Mesenchymal stem cell (in vitro differentiated cells and primary cell): ENCODE data around the gene SMIM22.

ENCODE experiments used
- DNase-seq: peaks from one replicate; pipeline ENCODE4 v3.0.0-alpha.2; 2013
- H2AFZ ChIP-seq: one replicate; pipeline ENCODE4 v1.6.1; 2013; ENCODE audit warnings: low read depth, mild to moderate bottlenecking, control low read depth, inconsistent platforms, low read length, moderate library complexity
- H2AK5ac ChIP-seq: 2 replicates; pipeline ENCODE4 v1.6.1; 2013; ENCODE audit warnings: low read length, moderate library complexity, mild to moderate bottlenecking, inconsistent platforms; ENCODE audit not compliant: severe bottlenecking
- H2BK120ac ChIP-seq: one replicate; pipeline ENCODE4 v1.6.1; 2013; ENCODE audit warnings: low read depth, mild to moderate bottlenecking, inconsistent platforms, low read length, moderate library complexity
- H2BK12ac ChIP-seq, 2 experiments: one replicate each; pipeline ENCODE4 v1.6.1; 2013; ENCODE audit warnings: inconsistent platforms in 2 of 2, low read length in 2 of 2, mild to moderate bottlenecking in 2 of 2, moderate library complexity in 2 of 2, control low read depth in 1 of 2
- H2BK15ac ChIP-seq: one replicate; pipeline ENCODE4 v1.6.1; 2013; ENCODE audit warnings: mild to moderate bottlenecking, low read depth, inconsistent platforms; ENCODE audit not compliant: poor library complexity, severe bottlenecking
- H2BK5ac ChIP-seq: 2 replicates; pipeline ENCODE4 v1.6.1; 2013; ENCODE audit warnings: low read depth, mild to moderate bottlenecking, low read length, control low read depth, inconsistent platforms; ENCODE audit not compliant: poor library complexity, severe bottlenecking
- H3K14ac ChIP-seq, 2 experiments: one replicate each; pipeline ENCODE4 v1.6.1; 2013; ENCODE audit warnings: inconsistent platforms in 2 of 2, low read length in 2 of 2, control low read depth in 1 of 2, mild to moderate bottlenecking in 1 of 2, moderate library complexity in 1 of 2
- H3K18ac ChIP-seq, 2 experiments: one replicate each; pipeline ENCODE4 v1.6.1; 2013; ENCODE audit warnings: inconsistent platforms in 2 of 2, low read length in 2 of 2, control low read depth in 1 of 2, low read depth in 1 of 2, mild to moderate bottlenecking in 1 of 2
- H3K23ac ChIP-seq, 2 experiments: one replicate each; pipeline ENCODE4 v1.6.1; 2013; ENCODE audit warnings: inconsistent platforms in 2 of 2, low read length in 2 of 2, mild to moderate bottlenecking in 2 of 2, moderate library complexity in 2 of 2, control low read depth in 1 of 2
- H3K27ac ChIP-seq: 2 replicates; pipeline ENCODE4 v1.5.1; 2013; ENCODE audit warnings: mild to moderate bottlenecking, moderate library complexity, low read length, control low read depth, inconsistent platforms; ENCODE audit not compliant: poor library complexity, severe bottlenecking
- H3K27me3 ChIP-seq, 2 experiments: 2 replicates each; pipeline versions ENCODE4 v1.6.1 to v1.7.0; 2013; ENCODE audit warnings: low read length in 2 of 2, mild to moderate bottlenecking in 2 of 2, moderate library complexity in 2 of 2, control low read depth in 1 of 2, inconsistent platforms in 1 of 2; ENCODE audit not compliant: control insufficient read depth in 1 of 2, insufficient read depth in 1 of 2
- H3K36me3 ChIP-seq, 2 experiments: 2 replicates each; pipeline versions ENCODE4 v1.6.1 to v1.7.0; 2013; ENCODE audit warnings: low read length in 2 of 2, control low read depth in 1 of 2, inconsistent platforms in 1 of 2, low read depth in 1 of 2, mild to moderate bottlenecking in 1 of 2; ENCODE audit not compliant: insufficient read depth in 2 of 2, control insufficient read depth in 1 of 2
- H3K4ac ChIP-seq, 2 experiments: one replicate each; pipeline ENCODE4 v1.6.1; 2013; ENCODE audit warnings: inconsistent platforms in 2 of 2, low read length in 2 of 2, mild to moderate bottlenecking in 2 of 2, moderate library complexity in 2 of 2, control low read depth in 1 of 2, low read depth in 1 of 2
- H3K4me1 ChIP-seq: 2 replicates; pipeline ENCODE4 v1.6.1; 2013; ENCODE audit warnings: low read depth, low read length, control low read depth; ENCODE audit not compliant: control insufficient read depth, insufficient read depth
- H3K4me2 ChIP-seq: 2 replicates; pipeline ENCODE4 v1.6.1; 2013; ENCODE audit warnings: low read length, mild to moderate bottlenecking, inconsistent platforms; ENCODE audit not compliant: poor library complexity, severe bottlenecking
- H3K4me3 ChIP-seq, 2 experiments: 2 replicates each; pipeline versions ENCODE4 v1.5.1 to v1.7.0; 2013; ENCODE audit warnings: low read length in 2 of 2, mild to moderate bottlenecking in 2 of 2, control low read depth in 1 of 2, low read depth in 1 of 2; ENCODE audit not compliant: insufficient read depth in 1 of 2
- H3K79me1 ChIP-seq: replicated peaks from 2 replicates; pipeline ENCODE4 v1.6.1; 2013; ENCODE audit warnings: mild to moderate bottlenecking, control low read depth, low read length, inconsistent platforms; ENCODE audit not compliant: poor library complexity, severe bottlenecking
- H3K9ac ChIP-seq: 2 replicates; pipeline ENCODE4 v1.7.0; 2013; ENCODE audit warnings: mild to moderate bottlenecking, low read length, moderate library complexity
- H3K9me3 ChIP-seq: 2 replicates; pipeline ENCODE4 v1.7.0; 2013; ENCODE audit warnings: mild to moderate bottlenecking, low read length; ENCODE audit not compliant: control insufficient read depth
- H4K8ac ChIP-seq: one replicate; pipeline ENCODE4 v1.6.1; 2013; ENCODE audit warnings: inconsistent platforms, mild to moderate bottlenecking, low read length, moderate library complexity
- H4K91ac ChIP-seq: one replicate; pipeline ENCODE4 v1.6.1; 2013; ENCODE audit warnings: mild to moderate bottlenecking, low read length, inconsistent platforms
- WGBS: methylation state at CpG from one replicate; pipeline ENCODE4 v1.1.7; 2013; ENCODE audit warnings: mixed read lengths; 5-methylcytosine and 5-hydroxymethylcytosine counted together

Gene SMIM22

DNA sequence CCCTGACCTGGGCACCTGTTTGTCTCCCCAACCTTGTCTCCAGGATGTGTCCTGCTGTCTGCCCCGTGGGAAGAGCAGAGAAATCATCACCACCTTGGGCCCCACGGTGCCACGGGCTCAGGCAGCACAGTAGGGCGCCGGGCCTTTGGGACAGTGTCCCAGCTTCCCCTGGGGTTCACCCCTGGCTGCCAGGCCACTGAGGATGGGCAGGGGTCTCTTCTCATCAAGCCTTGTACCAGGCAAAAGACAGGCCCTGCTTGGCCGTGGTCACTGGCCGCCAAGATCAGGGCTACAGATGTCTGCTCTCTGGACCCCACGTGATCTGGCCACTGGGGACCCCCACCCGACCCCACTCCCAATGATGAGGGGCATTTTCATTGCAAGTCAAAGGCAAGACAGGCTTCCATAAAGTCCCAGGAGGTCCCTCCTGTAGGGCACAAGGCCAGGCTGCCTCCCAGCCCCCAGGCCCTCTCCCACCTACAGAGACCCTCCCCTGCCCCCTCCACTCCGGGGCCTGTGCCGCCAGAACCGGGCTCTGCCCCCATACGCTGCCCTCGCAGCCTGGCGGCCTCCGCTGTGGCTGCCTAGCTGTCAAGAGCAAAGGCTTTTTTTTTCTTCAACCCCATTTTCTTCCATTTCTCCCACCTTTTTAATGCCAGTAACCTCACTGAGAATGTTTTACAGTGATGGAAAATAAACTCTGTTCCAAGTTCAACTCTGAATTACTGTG, 46.3 kb upstream of the SMIM22 start:
- Histone ChIP-seq H2BK15ac (no peak overlapping the region), H2BK5ac (no peak overlapping the region), H2BK120ac (no peak overlapping the region), H3K14ac (no peak overlapping the region), H2AK5ac (no peak overlapping the region), H2BK12ac (no peak overlapping the region), H2AFZ (no peak overlapping the region), H4K91ac (no peak overlapping the region), H3K4ac (no peak overlapping the region), H3K79me1 (peaks cover 17% of the 10 kb centered on the region), H3K27ac (no peak overlapping the region), H3K9ac (no peak overlapping the region), H3K18ac (no peak overlapping the region), H3K4me3 (no peak overlapping the region), H3K27me3 (no peaks in the 10 kb centered on the region), H3K4me1 (peaks cover 7% of the 10 kb centered on the region), H4K8ac (no peak overlapping the region), H3K23ac (no peak overlapping the region), H3K9me3 (no peaks in the 10 kb centered on the region), H3K36me3 (peaks cover 36 to 58% of the 10 kb centered on the region in 2 experiments), H3K4me2 (no peak overlapping the region)
- no peak for DNase-seq
- 95% methylated on average over 15 of the region's 16 CpGs for WGBS

DNA sequence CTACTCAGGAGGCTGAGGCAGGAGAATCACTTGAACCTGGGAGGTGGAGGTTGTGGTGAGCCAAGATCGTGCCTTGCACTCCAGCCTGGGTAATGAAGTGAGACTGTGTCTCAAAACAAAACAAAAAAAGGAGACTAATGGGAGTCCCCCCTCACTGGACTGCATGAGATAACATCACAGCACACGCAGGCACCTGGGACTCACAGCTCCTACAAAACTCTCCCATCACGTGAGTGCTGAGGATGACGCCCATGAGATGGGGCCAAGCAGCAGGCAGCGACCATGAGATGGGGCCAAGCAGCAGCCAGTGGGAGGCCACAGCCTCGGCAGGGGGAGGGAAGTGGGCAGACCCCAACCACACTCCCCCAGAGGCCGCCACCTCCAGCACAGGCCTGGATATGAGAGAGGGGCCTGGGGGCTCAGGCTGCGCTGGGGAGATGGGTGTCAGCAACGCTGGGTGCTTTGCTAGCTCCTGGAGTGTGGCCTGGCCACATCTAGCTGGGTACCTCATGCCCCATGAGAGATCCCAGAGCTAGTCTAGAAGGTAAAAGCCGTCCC, 45.4 kb upstream of the SMIM22 start:
- no peak overlapping the region for H3K4me2 ChIP-seq
- no peak overlapping the region for H3K27ac ChIP-seq
- peaks cover 7% of the 10 kb centered on the region for H3K4me1 ChIP-seq

DNA sequence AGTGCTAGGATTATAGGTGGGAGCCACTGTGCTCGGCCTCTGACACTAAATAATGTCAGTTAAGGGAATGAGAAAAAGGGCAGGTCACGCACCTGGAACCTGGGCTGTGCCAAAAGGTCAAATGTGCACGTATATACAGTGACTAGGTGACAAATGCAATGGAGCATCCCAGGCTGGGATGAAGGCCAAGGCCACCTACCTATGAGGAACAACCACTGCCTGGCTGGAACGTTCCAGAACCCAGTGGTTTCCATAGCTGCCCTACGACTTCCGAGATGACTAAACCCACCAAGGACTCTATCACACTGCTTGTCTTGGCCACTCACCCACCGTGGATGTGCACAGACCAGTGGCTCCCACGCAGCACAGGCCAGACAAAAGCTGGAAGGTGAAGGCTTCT, 44.3 kb upstream of the SMIM22 start:
- Histone ChIP-seq H3K4me1 (peaks cover 7% of the 10 kb centered on the region), H3K14ac (no peak overlapping the region), H3K27me3 (no peaks in the 10 kb centered on the region), H3K9ac (no peak overlapping the region), H3K4me2 (no peak overlapping the region), H3K18ac (no peak overlapping the region), H3K4me3 (no peak overlapping the region), H2BK120ac (no peak overlapping the region), H3K23ac (no peak overlapping the region), H2BK15ac (no peak overlapping the region), H4K91ac (no peak overlapping the region), H2AK5ac (no peak overlapping the region), H3K9me3 (no peaks in the 10 kb centered on the region), H4K8ac (no peak overlapping the region), H3K27ac (no peak overlapping the region), H3K79me1 (peaks cover 30% of the 10 kb centered on the region), H2BK5ac (no peak overlapping the region), H2BK12ac (no peak overlapping the region), H2AFZ (no peak overlapping the region), H3K36me3 (peaks cover 51 to 71% of the 10 kb centered on the region in 2 experiments), H3K4ac (no peak overlapping the region)
- 94% methylated on average over 8 of the region's 8 CpGs for WGBS
- DNase-seq = no peak

More for the DNA sequence above, 45.4 kb upstream of the SMIM22 start:
- Histone ChIP-seq H4K8ac (no peak overlapping the region), H3K23ac (no peak overlapping the region), H3K9me3 (no peaks in the 10 kb centered on the region), H3K4ac (no peak overlapping the region), H3K4me3 (no peak overlapping the region), H3K18ac (no peak overlapping the region), H2BK12ac (no peak overlapping the region), H3K79me1 (peaks cover 22% of the 10 kb centered on the region), H2AFZ (no peak overlapping the region), H3K14ac (no peak overlapping the region), H3K27me3 (no peaks in the 10 kb centered on the region), H2BK120ac (no peak overlapping the region), H2AK5ac (no peak overlapping the region), H2BK5ac (no peak overlapping the region), H3K36me3 (peaks cover 41 to 65% of the 10 kb centered on the region in 2 experiments), H4K91ac (no peak overlapping the region), H2BK15ac (no peak overlapping the region), H3K9ac (no peak overlapping the region)
- WGBS = 90% methylated on average over 8 of the region's 10 CpGs
- no peak for DNase-seq

DNA sequence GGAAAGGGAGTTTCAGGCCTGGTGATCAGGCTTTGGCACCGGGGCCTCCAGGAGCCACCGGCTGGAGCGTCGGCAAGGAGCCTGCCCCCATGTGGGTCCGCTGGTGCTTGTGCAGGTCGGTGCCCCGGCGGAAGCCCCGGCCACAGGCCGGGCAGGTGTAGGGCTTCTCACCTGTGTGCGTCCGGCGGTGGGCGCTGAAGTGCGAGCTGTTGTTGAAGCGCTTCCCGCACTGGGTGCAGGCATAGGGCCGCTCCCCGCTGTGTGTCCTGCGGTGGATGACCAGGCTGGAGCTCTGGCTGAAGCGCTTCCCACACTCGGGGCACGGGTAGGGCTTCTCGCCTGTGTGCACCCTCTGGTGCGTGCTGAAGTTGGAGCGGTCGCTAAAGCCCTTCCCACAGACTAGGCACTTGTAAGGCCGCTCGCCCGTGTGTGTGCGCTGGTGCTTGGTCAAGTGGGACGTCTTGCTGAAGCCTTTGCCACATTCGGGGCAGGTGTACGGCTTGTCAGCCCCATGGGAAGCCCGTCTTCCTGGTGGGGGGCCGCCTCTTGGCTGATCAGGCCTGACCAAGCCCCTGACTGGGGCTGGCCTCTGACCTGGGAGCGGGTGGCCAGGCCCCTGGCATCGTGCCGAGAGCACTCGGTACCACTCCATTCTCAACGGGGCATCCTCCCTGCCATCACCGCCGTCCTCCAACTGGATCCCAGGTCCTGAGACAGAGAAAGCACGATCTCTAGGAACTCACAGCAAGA, 42.6 kb upstream of the SMIM22 start:
- H3K4me1 ChIP-seq = peaks cover 2% of the 10 kb centered on the region
- WGBS = 98% methylated on average over 43 of the region's 44 CpGs
- H2BK120ac ChIP-seq = no peak overlapping the region
- H4K91ac ChIP-seq = no peak overlapping the region
- no peak overlapping the region for H2BK15ac ChIP-seq
- H3K4me2 ChIP-seq = no peak overlapping the region
- H2AK5ac ChIP-seq = no peak overlapping the region
- no peak overlapping the region for H2BK12ac ChIP-seq
- peaks cover 65 to 68% of the 10 kb centered on the region in 2 experiments for H3K36me3 ChIP-seq
- H3K79me1 ChIP-seq = peaks cover 32% of the 10 kb centered on the region
- no peak overlapping the region for H3K4me3 ChIP-seq
- H3K9me3 ChIP-seq = no peaks in the 10 kb centered on the region
- H2BK5ac ChIP-seq = no peak overlapping the region
- H3K27ac ChIP-seq = no peak overlapping the region
- H3K4ac ChIP-seq = no peak overlapping the region
- H3K27me3 ChIP-seq = no peaks in the 10 kb centered on the region
- no peak overlapping the region for H3K18ac ChIP-seq
- no peak overlapping the region for H3K23ac ChIP-seq
- no peak overlapping the region for H4K8ac ChIP-seq
- no peak overlapping the region for H2AFZ ChIP-seq
- H3K14ac ChIP-seq = no peak overlapping the region
- no peak for DNase-seq
- H3K9ac ChIP-seq = no peak overlapping the region
